GM06990 (cell line): ENCODE results near the gene P3R3URF.
"Not testable (repeated sequence)": the region's sequence is repeated elsewhere in the genome, so short reads cannot be mapped to it uniquely, and the experiment has no call there.

Source experiments
- DNase-seq: peaks from one replicate; pipeline ENCODE4 v3.0.0-alpha.2; 2011; ENCODE audit not compliant: insufficient read length; ENCODE audit errors: extremely low read depth
- H3K27me3 ChIP-seq: replicated peaks from 2 replicates; pipeline ENCODE4 v1.6.0; 2011; ENCODE audit warnings: low read length; ENCODE audit not compliant: control insufficient read depth, insufficient read depth
- H3K36me3 ChIP-seq: 2 replicates; pipeline ENCODE4 v1.5.1; 2011; ENCODE audit warnings: low read length; ENCODE audit not compliant: control insufficient read depth, insufficient read depth
- H3K4me3 ChIP-seq: replicated peaks from 2 replicates; pipeline ENCODE4 v1.5.1; 2011; ENCODE audit warnings: low read depth, mild to moderate bottlenecking, control low read depth, low read length
- CTCF ChIP-seq: IDR thresholded peaks from 2 replicates; pipeline ENCODE4 v1.5.1; 2011; ENCODE audit warnings: low read length, control low read depth, mild to moderate bottlenecking, inconsistent platforms; ENCODE audit not compliant: insufficient read depth, poor library complexity, severe bottlenecking

Gene P3R3URF

GRCh38 chr1:46176211-46176865 lies at the start of gene P3R3URF:
P3R3URF (minus strand) TSS chr1:46176488; CDS start chr1:46176471, 17 bp downstream.
- no peak within 1 kb of the TSS for H3K4me3 ChIP-seq
- H3K36me3 ChIP-seq, result no peaks in the 10 kb centered on the region
- DNase-seq, result no peak

GRCh38 chr1:46224966-46225365 lies 48.7 kb upstream of the P3R3URF start:
- Histone ChIP-seq H3K4me3 (no peak overlapping the region), H3K27me3 (no peaks in the 10 kb centered on the region), H3K36me3 (no peaks in the 10 kb centered on the region)
- TF ChIP-seq CTCF, result no peak
- no peak for DNase-seq

More at GRCh38 chr1:46176211-46176865, at the start of gene P3R3URF:
- no peak for TF ChIP-seq CTCF
- H3K27me3 ChIP-seq, result no peaks in the 10 kb centered on the region

GRCh38 chr1:46223472-46223943 lies 47.2 kb upstream of the P3R3URF start:
- no peaks in the 10 kb centered on the region for H3K27me3 ChIP-seq
- no peak overlapping the region for H3K4me3 ChIP-seq
- TF ChIP-seq CTCF, result peak; percentile 92
- DNase-seq, result peak; percentile 57
- H3K36me3 ChIP-seq, result no peaks in the 10 kb centered on the region

- H3K4me3 ChIP-seq, H3K36me3 ChIP-seq, H3K27me3 ChIP-seq, DNase-seq: not testable (repeated sequence)
These were observed 46.8 kb upstream of the P3R3URF start for GRCh38 chr1:46223055-46223454.

GRCh38 chr1:46221749-46222148 lies 45.5 kb upstream of the P3R3URF start:
- DNase-seq, result no peak
- Histone ChIP-seq H3K36me3 (no peaks in the 10 kb centered on the region), H3K4me3 (no peak overlapping the region), H3K27me3 (no peaks in the 10 kb centered on the region)
- no peak for TF ChIP-seq CTCF

GRCh38 chr1:46220808-46221207 lies 44.5 kb upstream of the P3R3URF start:
- no peak overlapping the region for H3K4me3 ChIP-seq
- DNase-seq, result no peak
- H3K36me3 ChIP-seq, result no peaks in the 10 kb centered on the region
- H3K27me3 ChIP-seq, result no peaks in the 10 kb centered on the region
- TF ChIP-seq CTCF, result no peak
